OCI-LY7 (cell line): ENCODE data around the gene PDCD6IP.

Experiments used
- CTCF ChIP-seq: fragments of 200-600 bp; sonication (generic); conservative IDR thresholded peaks from 2 replicates; pipeline ENCODE4 v1.5.1; 2014; ENCODE audit warnings: mild to moderate bottlenecking, antibody characterized with exemption, low read length, moderate library complexity, mixed read lengths
- EZH2phosphoT487 ChIP-seq: fragments of 200-600 bp; sonication (generic); IDR thresholded peaks from 2 replicates; pipeline ENCODE4 v1.6.1; 2018; ENCODE audit warnings: low read depth, borderline replicate concordance, mild to moderate bottlenecking, mixed run types, antibody characterized with exemption, low read length, moderate library complexity, mixed read lengths

- TF ChIP-seq CTCF: no peak
- no peak for TF ChIP-seq EZH2phosphoT487
Observed at GRCh38 chr3:33810545-33810944, 12.1 kb downstream of the PDCD6IP start.
